ENCODE measurements around the gene PDZD11. TPM values are rescaled to one million over a fixed set of nuclear protein-coding genes. Genes with fewer than 3 reads are reported as not detected.

The PDZD11 gene
- total and polyA plus RNA-seq, 2 donors (not counting 3 experiments of a cell fraction or from before 2014, with no cell fraction given), result 45.6 to 76.0 TPM

GRCh38 chrX:70338290-70338689, 48.6 kb upstream of the PDZD11 start:
- BruUV-seq (replicated peaks), result no TSS peak
- no peak overlapping the region for H3K9ac ChIP-seq (replicated peaks; ENCODE audit: extremely low read depth, insufficient read depth, low read length)
- no peak for TF ChIP-seq POLR2A (IDR thresholded peaks at IDR 0.05; ENCODE audit: low read depth, low read length)
- TF ChIP-seq JUN (IDR thresholded peaks at IDR 0.05; ENCODE audit: borderline replicate concordance, insufficient read depth, insufficient read length, low read depth), result no peak
- no peak for TF ChIP-seq FOS (IDR thresholded peaks at IDR 0.05; ENCODE audit: borderline replicate concordance, insufficient read depth, low read length)
- no peak for TF ChIP-seq MYC (IDR thresholded peaks at IDR 0.05; ENCODE audit: low read depth, low read length)
- TF ChIP-seq GATA2 (IDR thresholded peaks at IDR 0.05; ENCODE audit: insufficient read depth, insufficient read length, low read depth, low read length), result no peak
- no peak for TF ChIP-seq POLR2AphosphoS5 (IDR thresholded peaks at IDR 0.05; ENCODE audit: insufficient read depth, low read depth, low read length)
- no peak for TF ChIP-seq EZH2 (IDR thresholded peaks at IDR 0.05; ENCODE audit: borderline replicate concordance, low read depth, low read length, severe bottlenecking)
- TF ChIP-seq, protein P1, sequence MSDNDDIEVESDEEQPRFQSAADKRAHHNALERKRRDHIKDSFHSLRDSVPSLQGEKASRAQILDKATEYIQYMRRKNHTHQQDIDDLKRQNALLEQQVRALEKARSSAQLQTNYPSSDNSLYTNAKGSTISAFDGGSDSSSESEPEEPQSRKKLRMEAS (IDR thresholded peaks at IDR 0.05; ENCODE audit: insufficient read depth, insufficient read length), result no peak
- no peak for TF ChIP-seq CTCF (IDR thresholded peaks at IDR 0.05; ENCODE audit: extremely low read depth in 1 of 2, insufficient read depth in 1 of 2, low read depth in 1 of 2, low read length in 2 of 2)
- H3K4me1 ChIP-seq (ENCODE audit: control insufficient read depth, extremely low read depth, insufficient read depth, low read length), result no peaks in the 10 kb centered on the region
- ChIA-PET CTCF (no interaction called here), POLR2A (no interaction called here)
- no peak for DNase-seq (ENCODE audit: low read depth, low spot score)
- no peak for FAIRE-seq
- intact Hi-C loops (cut with micrococcal nuclease), result no loop called here
- H3K79me2 ChIP-seq (ENCODE audit: control insufficient read depth, insufficient read depth, low read length), result no peaks in the 10 kb centered on the region
- H4K20me1 ChIP-seq (replicated peaks; ENCODE audit: control insufficient read depth, extremely low read depth, insufficient read depth, low read length), result no peaks in the 10 kb centered on the region
- H3K36me3 ChIP-seq (ENCODE audit: control insufficient read depth in 2 of 2, extremely low read depth in 1 of 2, insufficient read depth in 2 of 2, low read length in 2 of 2), result no peaks in the 10 kb centered on the region
- no peak overlapping the region for H3K27ac ChIP-seq (ENCODE audit: insufficient read depth, low read depth, low read length)
- H2AFZ ChIP-seq (ENCODE audit: low read depth, low read length), result no peak overlapping the region
- H3K9me3 ChIP-seq (replicated peaks; ENCODE audit: control insufficient read depth, insufficient read depth, low read length), result no peaks in the 10 kb centered on the region
- no peak overlapping the region for H3K4me3 ChIP-seq (replicated peaks in 1 of 3; ENCODE audit: insufficient read depth in 1 of 3, low read depth in 1 of 3, low read length in 3 of 3)
- no peak overlapping the region for H3K4me2 ChIP-seq (ENCODE audit: insufficient read depth, low read length)
- dilution Hi-C loops (cut with MboI; ENCODE audit: extremely low pct_ligation_motif_present, low sequenced_read_pairs), result no loop called here
- no peaks in the 10 kb centered on the region for H3K27me3 ChIP-seq (ENCODE audit: control insufficient read depth in 2 of 2, insufficient read depth in 2 of 2, low read length in 2 of 2)
- H3K9me1 ChIP-seq (replicated peaks; ENCODE audit: control insufficient read depth, extremely low read depth, insufficient read depth, low read length), result no peaks in the 10 kb centered on the region
